Fibroblast of lung (primary cell): ENCODE results near the gene TPD52L2. TPM values are rescaled to one million over a fixed set of nuclear protein-coding genes. Genes with fewer than 3 reads are reported as not detected.

Source experiments
- DNase-seq, 2 donors: peaks; one replicate each; pipeline versions ENCODE4 v3.0.0 to v3.0.0-alpha.2; 2010; ENCODE audit warnings: low read depth in 2 of 2
- H2AFZ ChIP-seq: 2 replicates; pipeline ENCODE4 v1.5.1; 2012; ENCODE audit warnings: low read length, control low read depth, inconsistent platforms
- H3K27ac ChIP-seq: 2 replicates; pipeline ENCODE4 v1.5.1; 2011; ENCODE audit warnings: low read length, control low read depth; ENCODE audit not compliant: insufficient read depth
- H3K27me3 ChIP-seq: 2 replicates; pipeline ENCODE4 v1.5.1; 2011; ENCODE audit warnings: mild to moderate bottlenecking, low read length; ENCODE audit not compliant: control insufficient read depth, insufficient read depth
- H3K36me3 ChIP-seq: 2 replicates; pipeline ENCODE4 v1.5.1; 2011; ENCODE audit warnings: low read length; ENCODE audit not compliant: control insufficient read depth, insufficient read depth
- H3K4me1 ChIP-seq: 2 replicates; pipeline ENCODE4 v1.5.1; 2011; ENCODE audit warnings: low read length; ENCODE audit not compliant: control insufficient read depth, insufficient read depth; ENCODE audit errors: extremely low read depth
- H3K4me2 ChIP-seq: 2 replicates; pipeline ENCODE4 v1.5.1; 2011; ENCODE audit warnings: low read length, control low read depth; ENCODE audit not compliant: insufficient read depth; ENCODE audit errors: extremely low read depth
- H3K4me3 ChIP-seq, 4 experiments: fragments of 200-600 bp in 1 of 4; sonication (generic) in 1 of 4; replicated peaks in 1 of 4; 2 replicates each; pipeline ENCODE4 v1.5.1; 2011 to 2016; ENCODE audit warnings: low read length in 4 of 4, low read depth in 3 of 4, mild to moderate bottlenecking in 3 of 4, control low read depth in 2 of 4, inconsistent platforms in 1 of 4, mixed read lengths in 1 of 4; ENCODE audit not compliant: insufficient read depth in 1 of 4; ENCODE audit errors: control extremely low read depth in 1 of 4
- H3K79me2 ChIP-seq: 2 replicates; pipeline ENCODE4 v1.5.1; 2012; ENCODE audit warnings: mild to moderate bottlenecking, low read length, inconsistent platforms; ENCODE audit not compliant: control insufficient read depth, insufficient read depth
- H3K9ac ChIP-seq: 2 replicates; pipeline ENCODE4 v1.5.1; 2011; ENCODE audit warnings: mild to moderate bottlenecking, low read length, control low read depth; ENCODE audit not compliant: insufficient read depth
- H3K9me3 ChIP-seq: 2 replicates; pipeline ENCODE4 v1.5.1; 2012; ENCODE audit warnings: low read depth, low read length; ENCODE audit not compliant: control insufficient read depth, insufficient read depth
- H4K20me1 ChIP-seq: 2 replicates; pipeline ENCODE4 v1.5.1; 2011; ENCODE audit warnings: low read length; ENCODE audit not compliant: control insufficient read depth, insufficient read depth; ENCODE audit errors: extremely low read depth
- CTCF ChIP-seq, 2 donors: IDR thresholded peaks in 1 of 2; conservative IDR thresholded peaks in 1 of 2; 1 replicate in 1 of 2; 2 replicates in 1 of 2; pipeline ENCODE4 v1.5.1; 2011 to 2012; ENCODE audit warnings: low read length in 2 of 2, control low read depth in 1 of 2, inconsistent platforms in 1 of 2, low read depth in 1 of 2, mild to moderate bottlenecking in 1 of 2
- EZH2 ChIP-seq: IDR thresholded peaks from 2 replicates; pipeline ENCODE4 v1.5.1; 2012; ENCODE audit warnings: low read length, control low read depth, mild to moderate bottlenecking; ENCODE audit errors: missing control alignments
- polyA plus RNA-seq, 2 donors: library from polyadenylated mRNA; depleted of rRNA in 1 of 2; stranded (reverse) in 1 of 2; unstranded in 1 of 2; fragments of >200 nt; gene quantifications; 2 replicates each; pipeline ENCODE4 v1.2.1, GENCODE V29; 2011 to 2012; ENCODE audit warnings: missing spikeins in 1 of 2
- total RNA-seq: library from RNA; depleted of rRNA; stranded (reverse); fragments of >200 nt; gene quantifications from 2 replicates; pipeline ENCODE4 v1.2.1, GENCODE V29; 2014

Gene TPD52L2
- total and polyA plus RNA-seq, 2 donors (not counting 1 experiment from before 2014, with no cell fraction given): 123 to 212 TPM

GRCh38 chr20:63930971-63931553 is 66.0 kb downstream of the TPD52L2 start:
- Histone ChIP-seq H2AFZ (no peak overlapping the region), H3K4me2 (no peak overlapping the region), H3K9ac (no peak overlapping the region), H3K4me1 (no peaks in the 10 kb centered on the region), H3K27ac (no peak overlapping the region), H4K20me1 (no peaks in the 10 kb centered on the region), H3K79me2 (peaks cover 8% of the 10 kb centered on the region), H3K27me3 (no peaks in the 10 kb centered on the region), H3K9me3 (no peaks in the 10 kb centered on the region), H3K4me3 (no peak overlapping the region), H3K36me3 (peaks cover 25% of the 10 kb centered on the region)
- no peak for DNase-seq
- no peak for TF ChIP-seq CTCF (conservative IDR thresholded peaks at IDR 0.05 in 1 of 2, IDR thresholded peaks at IDR 0.05 in 1 of 2; ENCODE audit: low read depth in 1 of 2, low read length in 2 of 2)
- TF ChIP-seq EZH2: no peak

GRCh38 chr20:63931735-63932134 is 66.7 kb downstream of the TPD52L2 start:
- Histone ChIP-seq H3K36me3 (peaks cover 25% of the 10 kb centered on the region), H3K9ac (no peak overlapping the region), H3K27ac (no peak overlapping the region), H4K20me1 (no peaks in the 10 kb centered on the region), H3K79me2 (peaks cover 3% of the 10 kb centered on the region), H3K9me3 (no peaks in the 10 kb centered on the region), H3K27me3 (no peaks in the 10 kb centered on the region), H2AFZ (no peak overlapping the region), H3K4me2 (no peak overlapping the region), H3K4me3 (no peak overlapping the region), H3K4me1 (no peaks in the 10 kb centered on the region)
- no peak for DNase-seq
- TF ChIP-seq EZH2: no peak
- TF ChIP-seq CTCF (conservative IDR thresholded peaks at IDR 0.05 in 1 of 2, IDR thresholded peaks at IDR 0.05 in 1 of 2; ENCODE audit: low read depth in 1 of 2, low read length in 2 of 2): no peak

- DNase-seq: no peak
- no peaks in the 10 kb centered on the region for H4K20me1 ChIP-seq
- TF ChIP-seq CTCF (conservative IDR thresholded peaks at IDR 0.05 in 1 of 2, IDR thresholded peaks at IDR 0.05 in 1 of 2; ENCODE audit: low read depth in 1 of 2, low read length in 2 of 2) (no peak), EZH2 (no peak)
- H3K79me2 ChIP-seq: peaks cover 1% of the 10 kb centered on the region
- no peaks in the 10 kb centered on the region for H3K27me3 ChIP-seq
- no peak overlapping the region for H3K4me2 ChIP-seq
- H3K36me3 ChIP-seq: peaks cover 25% of the 10 kb centered on the region
- no peaks in the 10 kb centered on the region for H3K4me1 ChIP-seq
- H3K9me3 ChIP-seq: no peaks in the 10 kb centered on the region
- H3K4me3 ChIP-seq: no peak overlapping the region
- no peak overlapping the region for H2AFZ ChIP-seq
- H3K27ac ChIP-seq: no peak overlapping the region
- H3K9ac ChIP-seq: no peak overlapping the region
Observed at GRCh38 chr20:63932606-63933160, 67.6 kb downstream of the TPD52L2 start.
